ENCODE results near the gene FCSK.

GRCh38 chr16:70510216-70510615, 55.8 kb downstream of the FCSK start:
- no peak for TF ChIP-seq CTCF (IDR thresholded peaks at IDR 0.05; ENCODE audit: low read depth, low read length)
- TF ChIP-seq EZH2phosphoT487 (IDR thresholded peaks at IDR 0.05; ENCODE audit: low read depth): no peak

All from OCI-LY3 (cell line).